G401 (cell line): Measurements from ENCODE around the gene ALOX15B. TPM values are rescaled to one million over a fixed set of nuclear protein-coding genes. Genes with fewer than 3 reads are reported as not detected.

Source experiments
- DNase-seq: peaks from one replicate; pipeline ENCODE4 v3.0.0-alpha.2; 2015; ENCODE audit warnings: low spot score
- in situ Hi-C: cut with HindIII; loops from 2 replicates; pipeline ENCODE4 v1.10.0; 2016; ENCODE audit warnings: low sequenced_read_pairs, mixed read lengths
- total RNA-seq: library from RNA; depleted of rRNA; stranded (reverse); fragments of >200 nt; shearing (Covaris generic); gene quantifications from 2 replicates; pipeline ENCODE4 v1.2.3, GENCODE V29; 2014

ALOX15B gene
- total RNA-seq, 1 experiment from 2014 or later, result not detected

GRCh38 chr17:8025176-8025911 is 13.5 kb upstream of the ALOX15B start:
- no peak for DNase-seq
- in situ Hi-C loops, result no loop called here

GRCh38 chr17:8029121-8029520 is 9.7 kb upstream of the ALOX15B start:
- in situ Hi-C loops, result no loop called here
- DNase-seq, result no peak

GRCh38 chr17:8031261-8031661 is 7.6 kb upstream of the ALOX15B start:
- in situ Hi-C loops, result no loop called here
- DNase-seq, result no peak

- in situ Hi-C loops, result no loop called here
These were observed 6.9 kb upstream of the ALOX15B start for GRCh38 chr17:8031950-8032349.

GRCh38 chr17:8032442-8032841 is 6.4 kb upstream of the ALOX15B start:
- DNase-seq, result no peak
- in situ Hi-C loops, result no loop called here

More at GRCh38 chr17:8031950-8032349, 6.9 kb upstream of the ALOX15B start:
- DNase-seq, result no peak

GRCh38 chr17:8039611-8040168 is 831 bp downstream of the ALOX15B start:
- in situ Hi-C loops, result no loop called here
- DNase-seq, result no peak

- DNase-seq, result peak; percentile 48
These were observed 2.5 kb downstream of the ALOX15B start for GRCh38 chr17:8041249-8041928.

GRCh38 chr17:8041979-8042378 is 3.1 kb downstream of the ALOX15B start:
- in situ Hi-C loops, result no loop called here
- no peak for DNase-seq

More at GRCh38 chr17:8041249-8041928, 2.5 kb downstream of the ALOX15B start:
- in situ Hi-C loops, result no loop called here

GRCh38 chr17:8044819-8045810 is 6.3 kb downstream of the ALOX15B start:
- DNase-seq, result no peak
- in situ Hi-C loops, result no loop called here

- in situ Hi-C loops, result no loop called here
- no peak for DNase-seq
These were observed 7.6 kb downstream of the ALOX15B start for GRCh38 chr17:8046306-8046928.

GRCh38 chr17:8046929-8047768 is 8.3 kb downstream of the ALOX15B start:
- in situ Hi-C loops, result no loop called here

GRCh38 chr17:8047769-8048110 is 8.9 kb downstream of the ALOX15B start:
- in situ Hi-C loops, result no loop called here
- no peak for DNase-seq

More at GRCh38 chr17:8046929-8047768, 8.3 kb downstream of the ALOX15B start:
- no peak for DNase-seq

GRCh38 chr17:8048236-8048635 is 9.4 kb downstream of the ALOX15B start:
- in situ Hi-C loops, result no loop called here
- DNase-seq, result no peak

- DNase-seq, result no peak
- in situ Hi-C loops, result no loop called here
These were observed 9.9 kb downstream of the ALOX15B start for GRCh38 chr17:8048736-8049135.

- DNase-seq, result no peak
- in situ Hi-C loops, result no loop called here
These were observed 13.0 kb downstream of the ALOX15B start for GRCh38 chr17:8051831-8052230.

GRCh38 chr17:8052256-8053252 is 13.7 kb downstream of the ALOX15B start:
- DNase-seq, result no peak
- in situ Hi-C loops, result no loop called here

GRCh38 chr17:8053600-8053999 is 14.7 kb downstream of the ALOX15B start:
- DNase-seq, result no peak
- in situ Hi-C loops, result no loop called here
